Measurements from ENCODE around the gene VPS37D.

VPS37D gene

DNA sequence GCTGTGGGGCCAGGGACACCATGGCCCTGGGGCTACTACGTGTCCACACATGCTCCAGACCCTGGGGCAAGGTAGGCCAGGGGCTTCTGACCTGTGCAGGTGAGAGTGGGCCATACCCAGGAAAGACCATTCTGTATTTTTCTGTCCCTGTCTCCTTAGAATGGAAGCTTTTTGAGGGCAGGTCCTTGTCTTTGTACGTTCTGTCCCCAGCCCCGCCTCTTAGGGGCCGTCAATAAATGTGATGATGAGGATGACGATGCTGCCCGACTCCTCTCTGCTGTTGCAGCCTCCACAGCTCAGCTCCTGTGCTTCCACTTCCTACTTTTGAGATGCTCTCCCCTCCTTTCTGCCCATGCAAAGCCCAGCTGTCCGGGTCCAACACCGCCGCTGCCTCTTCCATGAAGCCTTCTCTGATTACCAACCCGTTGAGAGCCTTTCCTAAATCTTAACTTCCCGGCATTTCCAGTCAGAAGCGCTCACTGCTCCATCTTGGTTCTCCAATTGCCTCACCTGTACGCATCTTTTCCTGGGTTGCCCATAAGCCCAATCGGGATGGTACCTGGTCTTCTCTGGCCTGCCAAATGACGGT lies 4.3 kb downstream of the VPS37D start:
- TF ChIP-seq EGR1 (IDR thresholded peaks at IDR 0.05) (no peak), YY1 (IDR thresholded peaks at IDR 0.05; ENCODE audit: low read depth) (no peak)

GRCh38 chr7:73674468-73675124 lies 7.0 kb downstream of the VPS37D start:
- TF ChIP-seq CEBPB (IDR thresholded peaks at IDR 0.05) (no peak), TCF12 (IDR thresholded peaks at IDR 0.05; ENCODE audit: low read depth) (no peak), YY1 (IDR thresholded peaks at IDR 0.05; ENCODE audit: low read depth) (no peak), RAD21 (IDR thresholded peaks at IDR 0.05; ENCODE audit: low read depth) (no peak), ZBTB7A (IDR thresholded peaks at IDR 0.05; ENCODE audit: low read depth) (no peak), TAF1 (IDR thresholded peaks at IDR 0.05; ENCODE audit: low read depth) (no peak), NFIC (IDR thresholded peaks at IDR 0.05) (no peak), EP300 (IDR thresholded peaks at IDR 0.05; ENCODE audit: borderline replicate concordance) (no peak), CREB1 (IDR thresholded peaks at IDR 0.05; ENCODE audit: low read depth) (no peak), TEAD4 (IDR thresholded peaks at IDR 0.05) (no peak), EGR1 (IDR thresholded peaks at IDR 0.05) (no peak), FOXM1 (IDR thresholded peaks at IDR 0.05; ENCODE audit: borderline replicate concordance, low read depth) (no peak)
- TF ChIP-seq, protein P1, sequence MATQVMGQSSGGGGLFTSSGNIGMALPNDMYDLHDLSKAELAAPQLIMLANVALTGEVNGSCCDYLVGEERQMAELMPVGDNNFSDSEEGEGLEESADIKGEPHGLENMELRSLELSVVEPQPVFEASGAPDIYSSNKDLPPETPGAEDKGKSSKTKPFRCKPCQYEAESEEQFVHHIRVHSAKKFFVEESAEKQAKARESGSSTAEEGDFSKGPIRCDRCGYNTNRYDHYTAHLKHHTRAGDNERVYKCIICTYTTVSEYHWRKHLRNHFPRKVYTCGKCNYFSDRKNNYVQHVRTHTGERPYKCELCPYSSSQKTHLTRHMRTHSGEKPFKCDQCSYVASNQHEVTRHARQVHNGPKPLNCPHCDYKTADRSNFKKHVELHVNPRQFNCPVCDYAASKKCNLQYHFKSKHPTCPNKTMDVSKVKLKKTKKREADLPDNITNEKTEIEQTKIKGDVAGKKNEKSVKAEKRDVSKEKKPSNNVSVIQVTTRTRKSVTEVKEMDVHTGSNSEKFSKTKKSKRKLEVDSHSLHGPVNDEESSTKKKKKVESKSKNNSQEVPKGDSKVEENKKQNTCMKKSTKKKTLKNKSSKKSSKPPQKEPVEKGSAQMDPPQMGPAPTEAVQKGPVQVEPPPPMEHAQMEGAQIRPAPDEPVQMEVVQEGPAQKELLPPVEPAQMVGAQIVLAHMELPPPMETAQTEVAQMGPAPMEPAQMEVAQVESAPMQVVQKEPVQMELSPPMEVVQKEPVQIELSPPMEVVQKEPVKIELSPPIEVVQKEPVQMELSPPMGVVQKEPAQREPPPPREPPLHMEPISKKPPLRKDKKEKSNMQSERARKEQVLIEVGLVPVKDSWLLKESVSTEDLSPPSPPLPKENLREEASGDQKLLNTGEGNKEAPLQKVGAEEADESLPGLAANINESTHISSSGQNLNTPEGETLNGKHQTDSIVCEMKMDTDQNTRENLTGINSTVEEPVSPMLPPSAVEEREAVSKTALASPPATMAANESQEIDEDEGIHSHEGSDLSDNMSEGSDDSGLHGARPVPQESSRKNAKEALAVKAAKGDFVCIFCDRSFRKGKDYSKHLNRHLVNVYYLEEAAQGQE (IDR thresholded peaks at IDR 0.05; ENCODE audit: low read depth): no peak
- TF ChIP-seq, protein P2, sequence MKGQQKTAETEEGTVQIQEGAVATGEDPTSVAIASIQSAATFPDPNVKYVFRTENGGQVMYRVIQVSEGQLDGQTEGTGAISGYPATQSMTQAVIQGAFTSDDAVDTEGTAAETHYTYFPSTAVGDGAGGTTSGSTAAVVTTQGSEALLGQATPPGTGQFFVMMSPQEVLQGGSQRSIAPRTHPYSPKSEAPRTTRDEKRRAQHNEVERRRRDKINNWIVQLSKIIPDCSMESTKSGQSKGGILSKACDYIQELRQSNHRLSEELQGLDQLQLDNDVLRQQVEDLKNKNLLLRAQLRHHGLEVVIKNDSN (IDR thresholded peaks at IDR 0.05): no peak

DNA sequence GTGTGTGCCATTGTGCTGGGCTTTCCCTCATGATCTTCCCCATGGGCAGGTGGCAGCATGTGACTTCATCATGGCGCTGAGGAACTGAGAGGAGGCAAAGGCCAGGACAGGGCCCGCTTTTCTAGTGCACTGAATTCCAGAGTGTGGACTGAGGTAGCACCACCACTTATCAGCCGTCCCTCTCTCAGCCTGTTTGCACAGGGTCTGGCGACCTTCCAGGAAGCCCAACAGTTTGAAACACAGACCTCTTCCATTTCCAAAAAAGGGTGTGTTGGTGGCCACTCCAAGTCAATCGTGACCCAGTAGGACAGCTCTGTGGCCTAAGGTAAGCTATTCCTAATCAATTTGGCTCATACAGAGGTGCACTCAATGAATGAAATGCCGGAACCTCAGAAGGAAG lies 11.2 kb downstream of the VPS37D start:
- TF ChIP-seq TCF12 (IDR thresholded peaks at IDR 0.05; ENCODE audit: low read depth) (no peak), YY1 (IDR thresholded peaks at IDR 0.05; ENCODE audit: low read depth) (no peak), RAD21 (IDR thresholded peaks at IDR 0.05; ENCODE audit: low read depth) (no peak), CREB1 (IDR thresholded peaks at IDR 0.05; ENCODE audit: low read depth) (no peak)
- TF ChIP-seq, protein P1 (IDR thresholded peaks at IDR 0.05; ENCODE audit: low read depth): no peak
- TF ChIP-seq, protein P3, sequence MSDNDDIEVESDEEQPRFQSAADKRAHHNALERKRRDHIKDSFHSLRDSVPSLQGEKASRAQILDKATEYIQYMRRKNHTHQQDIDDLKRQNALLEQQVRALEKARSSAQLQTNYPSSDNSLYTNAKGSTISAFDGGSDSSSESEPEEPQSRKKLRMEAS (IDR thresholded peaks at IDR 0.05): no peak
- TF ChIP-seq, protein P2 (IDR thresholded peaks at IDR 0.05): no peak

DNA sequence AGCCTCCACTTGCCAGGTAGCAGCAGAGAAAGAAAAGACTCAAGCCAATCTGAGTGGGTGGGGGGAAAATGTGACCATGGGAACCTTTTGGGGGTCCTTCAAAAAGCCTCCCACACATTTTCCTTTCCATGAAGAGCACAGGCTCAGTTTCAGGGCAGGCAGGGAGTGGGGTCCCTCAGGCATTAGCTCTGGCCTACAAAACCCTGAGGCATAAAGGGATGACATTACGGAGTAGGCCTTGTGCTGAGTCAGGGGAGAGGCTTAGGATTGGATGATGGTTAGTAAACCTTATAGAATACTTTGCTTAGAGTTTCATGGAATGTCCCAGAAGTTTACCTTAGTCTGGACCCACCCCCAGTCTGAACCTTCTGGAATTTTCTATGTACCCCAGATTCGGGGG lies 12.1 kb downstream of the VPS37D start:
- TF ChIP-seq, protein P3 (IDR thresholded peaks at IDR 0.05): no peak
- TF ChIP-seq TEAD4 (IDR thresholded peaks at IDR 0.05) (no peak), CREB1 (IDR thresholded peaks at IDR 0.05; ENCODE audit: low read depth) (no peak), TAF1 (IDR thresholded peaks at IDR 0.05; ENCODE audit: low read depth) (no peak), TCF12 (IDR thresholded peaks at IDR 0.05; ENCODE audit: low read depth) (no peak), EP300 (IDR thresholded peaks at IDR 0.05; ENCODE audit: borderline replicate concordance) (no peak), YY1 (IDR thresholded peaks at IDR 0.05; ENCODE audit: low read depth) (no peak), NFIC (IDR thresholded peaks at IDR 0.05) (no peak)
- TF ChIP-seq, protein P2 (IDR thresholded peaks at IDR 0.05): no peak

- TF ChIP-seq CREB1 (IDR thresholded peaks at IDR 0.05; ENCODE audit: low read depth): no peak
- TF ChIP-seq NFIC (IDR thresholded peaks at IDR 0.05): no peak
- TF ChIP-seq, protein P1 (IDR thresholded peaks at IDR 0.05; ENCODE audit: low read depth): no peak
- TF ChIP-seq, protein P3 (IDR thresholded peaks at IDR 0.05): no peak
- TF ChIP-seq FOXM1 (IDR thresholded peaks at IDR 0.05; ENCODE audit: borderline replicate concordance, low read depth): no peak
- no peak for TF ChIP-seq EGR1 (IDR thresholded peaks at IDR 0.05)
- TF ChIP-seq TAF1 (IDR thresholded peaks at IDR 0.05; ENCODE audit: low read depth): no peak
- TF ChIP-seq TCF12 (IDR thresholded peaks at IDR 0.05; ENCODE audit: low read depth): no peak
- TF ChIP-seq, protein P2 (IDR thresholded peaks at IDR 0.05): no peak
- TF ChIP-seq ZBTB7A (IDR thresholded peaks at IDR 0.05; ENCODE audit: low read depth): no peak
- TF ChIP-seq EP300 (IDR thresholded peaks at IDR 0.05; ENCODE audit: borderline replicate concordance): no peak
- no peak for TF ChIP-seq CEBPB (IDR thresholded peaks at IDR 0.05)
- no peak for TF ChIP-seq RAD21 (IDR thresholded peaks at IDR 0.05; ENCODE audit: low read depth)
Observed at GRCh38 chr7:73680501-73680900, 12.9 kb downstream of the VPS37D start.

All from Ishikawa (cell line).